Fibroblast of lung (primary cell): ENCODE data around the gene UCKL1. TPM values are rescaled to one million over a fixed set of nuclear protein-coding genes. Genes with fewer than 3 reads are reported as not detected.
A peak's percentile ranks its signal among the peaks of the same experiment; 100 is the strongest.

ENCODE experiments used
- DNase-seq, 2 donors: peaks; one replicate each; pipeline versions ENCODE4 v3.0.0 to v3.0.0-alpha.2; 2010; ENCODE audit warnings: low read depth in 2 of 2
- H2AFZ ChIP-seq: 2 replicates; pipeline ENCODE4 v1.5.1; 2012; ENCODE audit warnings: low read length, control low read depth, inconsistent platforms
- H3K27ac ChIP-seq: 2 replicates; pipeline ENCODE4 v1.5.1; 2011; ENCODE audit warnings: low read length, control low read depth; ENCODE audit not compliant: insufficient read depth
- H3K27me3 ChIP-seq: 2 replicates; pipeline ENCODE4 v1.5.1; 2011; ENCODE audit warnings: mild to moderate bottlenecking, low read length; ENCODE audit not compliant: control insufficient read depth, insufficient read depth
- H3K36me3 ChIP-seq: 2 replicates; pipeline ENCODE4 v1.5.1; 2011; ENCODE audit warnings: low read length; ENCODE audit not compliant: control insufficient read depth, insufficient read depth
- H3K4me1 ChIP-seq: 2 replicates; pipeline ENCODE4 v1.5.1; 2011; ENCODE audit warnings: low read length; ENCODE audit not compliant: control insufficient read depth, insufficient read depth; ENCODE audit errors: extremely low read depth
- H3K4me2 ChIP-seq: 2 replicates; pipeline ENCODE4 v1.5.1; 2011; ENCODE audit warnings: low read length, control low read depth; ENCODE audit not compliant: insufficient read depth; ENCODE audit errors: extremely low read depth
- H3K4me3 ChIP-seq, 4 experiments: fragments of 200-600 bp in 1 of 4; sonication (generic) in 1 of 4; replicated peaks in 1 of 4; 2 replicates each; pipeline ENCODE4 v1.5.1; 2011 to 2016; ENCODE audit warnings: low read length in 4 of 4, low read depth in 3 of 4, mild to moderate bottlenecking in 3 of 4, control low read depth in 2 of 4, inconsistent platforms in 1 of 4, mixed read lengths in 1 of 4; ENCODE audit not compliant: insufficient read depth in 1 of 4; ENCODE audit errors: control extremely low read depth in 1 of 4
- H3K79me2 ChIP-seq: 2 replicates; pipeline ENCODE4 v1.5.1; 2012; ENCODE audit warnings: mild to moderate bottlenecking, low read length, inconsistent platforms; ENCODE audit not compliant: control insufficient read depth, insufficient read depth
- H3K9ac ChIP-seq: 2 replicates; pipeline ENCODE4 v1.5.1; 2011; ENCODE audit warnings: mild to moderate bottlenecking, low read length, control low read depth; ENCODE audit not compliant: insufficient read depth
- H3K9me3 ChIP-seq: 2 replicates; pipeline ENCODE4 v1.5.1; 2012; ENCODE audit warnings: low read depth, low read length; ENCODE audit not compliant: control insufficient read depth, insufficient read depth
- H4K20me1 ChIP-seq: 2 replicates; pipeline ENCODE4 v1.5.1; 2011; ENCODE audit warnings: low read length; ENCODE audit not compliant: control insufficient read depth, insufficient read depth; ENCODE audit errors: extremely low read depth
- EZH2 ChIP-seq: IDR thresholded peaks from 2 replicates; pipeline ENCODE4 v1.5.1; 2012; ENCODE audit warnings: low read length, control low read depth, mild to moderate bottlenecking; ENCODE audit errors: missing control alignments
- polyA plus RNA-seq, 2 donors: library from polyadenylated mRNA; depleted of rRNA in 1 of 2; stranded (reverse) in 1 of 2; unstranded in 1 of 2; fragments of >200 nt; gene quantifications; 2 replicates each; pipeline ENCODE4 v1.2.1, GENCODE V29; 2011 to 2012; ENCODE audit warnings: missing spikeins in 1 of 2
- total RNA-seq: library from RNA; depleted of rRNA; stranded (reverse); fragments of >200 nt; gene quantifications from 2 replicates; pipeline ENCODE4 v1.2.1, GENCODE V29; 2014
- TF ChIP-seq, protein P1 (sequence below), 2 donors: IDR thresholded peaks in 1 of 2; conservative IDR thresholded peaks in 1 of 2; 1 replicate in 1 of 2; 2 replicates in 1 of 2; pipeline ENCODE4 v1.5.1; 2011 to 2012; ENCODE audit warnings: low read length in 2 of 2, control low read depth in 1 of 2, inconsistent platforms in 1 of 2, low read depth in 1 of 2, mild to moderate bottlenecking in 1 of 2

Gene UCKL1
- total and polyA plus RNA-seq, 2 donors (not counting 1 experiment from before 2014, with no cell fraction given): 16.4 to 27.9 TPM

- Histone ChIP-seq H3K4me2 (peak overlapping the region; percentile 97), H3K9me3 (no peaks in the 10 kb centered on the region), H3K4me1 (peaks cover 4% of the 10 kb centered on the region), H3K79me2 (peaks cover 45% of the 10 kb centered on the region), H3K27ac (peak overlapping the region; percentile 73), H2AFZ (no peak overlapping the region), H3K27me3 (no peaks in the 10 kb centered on the region), H3K36me3 (peaks cover 15% of the 10 kb centered on the region), H3K9ac (peak overlapping the region; percentile 51), H3K4me3 (peak overlapping the region; percentile 64 to 94 (median 72)), H4K20me1 (peaks cover 3% of the 10 kb centered on the region)
- TF ChIP-seq, protein P1, sequence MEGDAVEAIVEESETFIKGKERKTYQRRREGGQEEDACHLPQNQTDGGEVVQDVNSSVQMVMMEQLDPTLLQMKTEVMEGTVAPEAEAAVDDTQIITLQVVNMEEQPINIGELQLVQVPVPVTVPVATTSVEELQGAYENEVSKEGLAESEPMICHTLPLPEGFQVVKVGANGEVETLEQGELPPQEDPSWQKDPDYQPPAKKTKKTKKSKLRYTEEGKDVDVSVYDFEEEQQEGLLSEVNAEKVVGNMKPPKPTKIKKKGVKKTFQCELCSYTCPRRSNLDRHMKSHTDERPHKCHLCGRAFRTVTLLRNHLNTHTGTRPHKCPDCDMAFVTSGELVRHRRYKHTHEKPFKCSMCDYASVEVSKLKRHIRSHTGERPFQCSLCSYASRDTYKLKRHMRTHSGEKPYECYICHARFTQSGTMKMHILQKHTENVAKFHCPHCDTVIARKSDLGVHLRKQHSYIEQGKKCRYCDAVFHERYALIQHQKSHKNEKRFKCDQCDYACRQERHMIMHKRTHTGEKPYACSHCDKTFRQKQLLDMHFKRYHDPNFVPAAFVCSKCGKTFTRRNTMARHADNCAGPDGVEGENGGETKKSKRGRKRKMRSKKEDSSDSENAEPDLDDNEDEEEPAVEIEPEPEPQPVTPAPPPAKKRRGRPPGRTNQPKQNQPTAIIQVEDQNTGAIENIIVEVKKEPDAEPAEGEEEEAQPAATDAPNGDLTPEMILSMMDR (conservative IDR thresholded peaks at IDR 0.05 in 1 of 2, IDR thresholded peaks at IDR 0.05 in 1 of 2; ENCODE audit: low read depth in 1 of 2, low read length in 2 of 2): no peak
- TF ChIP-seq EZH2: no peak
- DNase-seq: no peak
Measured at GRCh38 chr20:63895202-63895951, 60.8 kb downstream of the UCKL1 start.

- peak; percentile 79 to 91 for DNase-seq
- no peaks in the 10 kb centered on the region for H3K27me3 ChIP-seq
- peak within 1 kb of the TSS; percentile 8 for H2AFZ ChIP-seq
- peak within 1 kb of the TSS; percentile 51 for H3K9ac ChIP-seq
- H3K4me1 ChIP-seq: peaks cover 4% of the 10 kb centered on the region
- H3K36me3 ChIP-seq: peaks cover 19% of the 10 kb centered on the region
- H3K4me3 ChIP-seq: peak within 1 kb of the TSS; percentile 64 to 94 (median 72)
- H3K9me3 ChIP-seq: no peaks in the 10 kb centered on the region
- peak within 1 kb of the TSS; percentile 97 for H3K4me2 ChIP-seq
- H3K27ac ChIP-seq: peak within 1 kb of the TSS; percentile 73
- peaks cover 3% of the 10 kb centered on the region for H4K20me1 ChIP-seq
- peaks cover 38% of the 10 kb centered on the region for H3K79me2 ChIP-seq
- TF ChIP-seq, protein P1 (conservative IDR thresholded peaks at IDR 0.05 in 1 of 2, IDR thresholded peaks at IDR 0.05 in 1 of 2; ENCODE audit: low read depth in 1 of 2, low read length in 2 of 2): no peak
- no peak for TF ChIP-seq EZH2
Measured at GRCh38 chr20:63894358-63895201, 61.6 kb downstream of the UCKL1 start, which contains the start of gene DNAJC5. TSS of gene DNAJC5 (plus strand) at chr20:63895126. CDS start at chr20:63928346, 33,220 bp downstream.

- Histone ChIP-seq H3K27ac (no peak overlapping the region), H3K9me3 (no peaks in the 10 kb centered on the region), H3K9ac (no peak overlapping the region), H3K27me3 (no peaks in the 10 kb centered on the region), H4K20me1 (peaks cover 3% of the 10 kb centered on the region), H3K4me3 (peak overlapping the region in 1 of 4 experiments; percentile 66), H3K4me2 (peak overlapping the region; percentile 87), H3K36me3 (peaks cover 25% of the 10 kb centered on the region), H3K79me2 (peaks cover 32% of the 10 kb centered on the region), H2AFZ (no peak overlapping the region), H3K4me1 (peaks cover 4% of the 10 kb centered on the region)
- DNase-seq: peak in 1 of 2 donors; percentile 20
- TF ChIP-seq EZH2: no peak
- TF ChIP-seq, protein P1 (conservative IDR thresholded peaks at IDR 0.05 in 1 of 2, IDR thresholded peaks at IDR 0.05 in 1 of 2; ENCODE audit: low read depth in 1 of 2, low read length in 2 of 2): no peak
Measured at GRCh38 chr20:63893999-63894357, 62.2 kb downstream of the UCKL1 start.
